ENCODE data around the gene OSBPL10.

GRCh38 chr3:31707286-31707685 is 273.8 kb downstream of the OSBPL10 start:
- TF ChIP-seq CTCF (IDR thresholded peaks at IDR 0.05) (no peak), POLR2A (IDR thresholded peaks at IDR 0.05) (no peak)
